ENCODE data around the gene TRMT10C.

Gene TRMT10C

GRCh38 chr3:101577286-101577685 is 15.6 kb downstream of the TRMT10C start:
- no peaks in the 10 kb centered on the region for H3K27me3 ChIP-seq (ENCODE audit: insufficient read depth, poor library complexity, severe bottlenecking)
- no peak overlapping the region for H3K27ac ChIP-seq (replicated peaks)
- TF ChIP-seq SPI1 (IDR thresholded peaks at IDR 0.05; ENCODE audit: borderline replicate concordance, low read depth) (no peak), CTCF (IDR thresholded peaks at IDR 0.05; ENCODE audit: insufficient read depth, low read length) (no peak), GABPA (IDR thresholded peaks at IDR 0.05; ENCODE audit: low read depth) (no peak), POLR2AphosphoS5 (IDR thresholded peaks at IDR 0.05; ENCODE audit: low read depth) (no peak)
- TF ChIP-seq, protein P1, sequence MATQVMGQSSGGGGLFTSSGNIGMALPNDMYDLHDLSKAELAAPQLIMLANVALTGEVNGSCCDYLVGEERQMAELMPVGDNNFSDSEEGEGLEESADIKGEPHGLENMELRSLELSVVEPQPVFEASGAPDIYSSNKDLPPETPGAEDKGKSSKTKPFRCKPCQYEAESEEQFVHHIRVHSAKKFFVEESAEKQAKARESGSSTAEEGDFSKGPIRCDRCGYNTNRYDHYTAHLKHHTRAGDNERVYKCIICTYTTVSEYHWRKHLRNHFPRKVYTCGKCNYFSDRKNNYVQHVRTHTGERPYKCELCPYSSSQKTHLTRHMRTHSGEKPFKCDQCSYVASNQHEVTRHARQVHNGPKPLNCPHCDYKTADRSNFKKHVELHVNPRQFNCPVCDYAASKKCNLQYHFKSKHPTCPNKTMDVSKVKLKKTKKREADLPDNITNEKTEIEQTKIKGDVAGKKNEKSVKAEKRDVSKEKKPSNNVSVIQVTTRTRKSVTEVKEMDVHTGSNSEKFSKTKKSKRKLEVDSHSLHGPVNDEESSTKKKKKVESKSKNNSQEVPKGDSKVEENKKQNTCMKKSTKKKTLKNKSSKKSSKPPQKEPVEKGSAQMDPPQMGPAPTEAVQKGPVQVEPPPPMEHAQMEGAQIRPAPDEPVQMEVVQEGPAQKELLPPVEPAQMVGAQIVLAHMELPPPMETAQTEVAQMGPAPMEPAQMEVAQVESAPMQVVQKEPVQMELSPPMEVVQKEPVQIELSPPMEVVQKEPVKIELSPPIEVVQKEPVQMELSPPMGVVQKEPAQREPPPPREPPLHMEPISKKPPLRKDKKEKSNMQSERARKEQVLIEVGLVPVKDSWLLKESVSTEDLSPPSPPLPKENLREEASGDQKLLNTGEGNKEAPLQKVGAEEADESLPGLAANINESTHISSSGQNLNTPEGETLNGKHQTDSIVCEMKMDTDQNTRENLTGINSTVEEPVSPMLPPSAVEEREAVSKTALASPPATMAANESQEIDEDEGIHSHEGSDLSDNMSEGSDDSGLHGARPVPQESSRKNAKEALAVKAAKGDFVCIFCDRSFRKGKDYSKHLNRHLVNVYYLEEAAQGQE (IDR thresholded peaks at IDR 0.05; ENCODE audit: insufficient replicate concordance, low read depth), result no peak
- no peak overlapping the region for H3K4me3 ChIP-seq (replicated peaks; ENCODE audit: insufficient read depth, low read length)
- DNase-seq (ENCODE audit: low read depth in 1 of 2, low spot score in 1 of 2), result no peak

GRCh38 chr3:101588616-101589015 is 26.9 kb downstream of the TRMT10C start:
- no peak overlapping the region for H3K27ac ChIP-seq (replicated peaks)
- no peaks in the 10 kb centered on the region for H3K27me3 ChIP-seq (ENCODE audit: insufficient read depth, poor library complexity, severe bottlenecking)
- no peak overlapping the region for H3K4me3 ChIP-seq (replicated peaks; ENCODE audit: insufficient read depth, low read length)
- no peak for DNase-seq (ENCODE audit: low read depth in 1 of 2, low spot score in 1 of 2)
- TF ChIP-seq GABPA (IDR thresholded peaks at IDR 0.05; ENCODE audit: low read depth), result no peak
- no peak for TF ChIP-seq CTCF (IDR thresholded peaks at IDR 0.05; ENCODE audit: insufficient read depth, low read length)

DNA sequence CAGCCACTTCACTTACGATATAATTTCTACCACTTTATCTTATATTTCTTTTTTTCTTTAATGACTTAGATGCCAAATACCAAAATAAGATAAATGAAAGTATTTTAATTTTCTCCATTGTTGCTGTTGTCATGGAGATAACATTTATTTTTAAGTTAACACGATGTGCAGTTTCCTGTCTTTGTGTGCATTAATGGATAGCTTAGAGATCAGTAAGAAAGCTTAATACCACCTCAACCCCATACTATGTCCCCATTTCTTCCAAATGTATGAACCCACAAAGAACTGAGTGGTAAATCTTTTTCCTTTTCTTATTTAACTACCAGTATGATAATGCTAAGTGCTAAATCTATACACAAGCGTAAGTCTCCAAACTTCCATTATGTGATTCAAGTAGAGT is 29.4 kb downstream of the TRMT10C start:
- Histone ChIP-seq H3K27me3 (ENCODE audit: insufficient read depth, poor library complexity, severe bottlenecking) (no peaks in the 10 kb centered on the region), H3K27ac (replicated peaks) (no peak overlapping the region), H3K4me3 (replicated peaks; ENCODE audit: insufficient read depth, low read length) (no peak overlapping the region)
- TF ChIP-seq POLR2AphosphoS5 (IDR thresholded peaks at IDR 0.05; ENCODE audit: low read depth) (no peak), SPI1 (IDR thresholded peaks at IDR 0.05; ENCODE audit: borderline replicate concordance, low read depth) (no peak), CTCF (IDR thresholded peaks at IDR 0.05; ENCODE audit: insufficient read depth, low read length) (no peak), GABPA (IDR thresholded peaks at IDR 0.05; ENCODE audit: low read depth) (no peak)
- TF ChIP-seq, protein P1 (IDR thresholded peaks at IDR 0.05; ENCODE audit: insufficient replicate concordance, low read depth), result no peak
- no peak for DNase-seq (ENCODE audit: low read depth in 1 of 2, low spot score in 1 of 2)

GRCh38 chr3:101602731-101603130 is 41.1 kb downstream of the TRMT10C start:
- Histone ChIP-seq H3K27me3 (ENCODE audit: insufficient read depth, poor library complexity, severe bottlenecking) (no peaks in the 10 kb centered on the region), H3K27ac (replicated peaks) (no peak overlapping the region), H3K4me3 (replicated peaks; ENCODE audit: insufficient read depth, low read length) (no peak overlapping the region)
- DNase-seq (ENCODE audit: low read depth in 1 of 2, low spot score in 1 of 2), result no peak
- TF ChIP-seq CTCF (IDR thresholded peaks at IDR 0.05; ENCODE audit: insufficient read depth, low read length) (no peak), GABPA (IDR thresholded peaks at IDR 0.05; ENCODE audit: low read depth) (no peak), SPI1 (IDR thresholded peaks at IDR 0.05; ENCODE audit: borderline replicate concordance, low read depth) (no peak), POLR2AphosphoS5 (IDR thresholded peaks at IDR 0.05; ENCODE audit: low read depth) (no peak)
- TF ChIP-seq, protein P1 (IDR thresholded peaks at IDR 0.05; ENCODE audit: insufficient replicate concordance, low read depth), result no peak

All from HL-60 (cell line).